ENCODE measurements around the gene PDXP. TPM values are rescaled to one million over a fixed set of nuclear protein-coding genes. Genes with fewer than 3 reads are reported as not detected.
"Not testable (repeated sequence)": the region's sequence is repeated elsewhere in the genome, so short reads cannot be mapped to it uniquely, and the experiment has no call there.

The PDXP gene
- total and polyA plus RNA-seq, 2 donors = 3.2 to 15.1 TPM

GRCh38 chr22:37696260-37696656, 37.7 kb downstream of the PDXP start:
- WGBS = 16% methylated on average over 13 of the region's 13 CpGs
- H3K4me1 ChIP-seq (ENCODE audit: insufficient read depth); H3K4me3 ChIP-seq (ENCODE audit: low read depth, low read length); DNase-seq (ENCODE audit: extremely low spot score); H3K27ac ChIP-seq (ENCODE audit: low read depth); H3K36me3 ChIP-seq (ENCODE audit: insufficient read depth): not testable (repeated sequence)

GRCh38 chr22:37696657-37697537, 38.4 kb downstream of the PDXP start, which contains the start of gene TRIOBP:
TSS of gene TRIOBP (plus strand) at chr22:37697048. CDS start at chr22:37701366, 4,318 bp downstream.
- no peak within 1 kb of the TSS for H3K27ac ChIP-seq (ENCODE audit: low read depth)
- WGBS = 8% methylated on average over 39 of the region's 39 CpGs
- no peak within 1 kb of the TSS for H3K4me3 ChIP-seq (ENCODE audit: low read depth, low read length)
- H3K36me3 ChIP-seq (ENCODE audit: insufficient read depth) = no peaks in the 10 kb centered on the region
- DNase-seq (ENCODE audit: extremely low spot score) = peak; percentile 93
- H3K4me1 ChIP-seq (ENCODE audit: insufficient read depth) = no peaks in the 10 kb centered on the region

- Histone ChIP-seq H3K4me1 (ENCODE audit: insufficient read depth) (no peaks in the 10 kb centered on the region), H3K36me3 (ENCODE audit: insufficient read depth) (no peaks in the 10 kb centered on the region), H3K27ac (ENCODE audit: low read depth) (no peak overlapping the region), H3K4me3 (ENCODE audit: low read depth, low read length) (no peak overlapping the region)
- DNase-seq (ENCODE audit: extremely low spot score) = no peak
- 43% methylated on average over 3 of the region's 3 CpGs for WGBS
Measured at GRCh38 chr22:37697538-37697835, 39.0 kb downstream of the PDXP start.

GRCh38 chr22:37701141-37701786, 42.7 kb downstream of the PDXP start:
- no peaks in the 10 kb centered on the region for H3K4me1 ChIP-seq (ENCODE audit: insufficient read depth)
- no peak overlapping the region for H3K4me3 ChIP-seq (ENCODE audit: low read depth, low read length)
- H3K27ac ChIP-seq (ENCODE audit: low read depth) = no peak overlapping the region
- no peaks in the 10 kb centered on the region for H3K36me3 ChIP-seq (ENCODE audit: insufficient read depth)
- DNase-seq (ENCODE audit: extremely low spot score) = no peak
- 69% methylated on average over 8 of the region's 8 CpGs for WGBS

GRCh38 chr22:37703906-37704305, 45.4 kb downstream of the PDXP start:
- H3K27ac ChIP-seq (ENCODE audit: low read depth) = no peak overlapping the region

GRCh38 chr22:37704645-37705044, 46.1 kb downstream of the PDXP start:
- Histone ChIP-seq H3K36me3 (ENCODE audit: insufficient read depth) (no peaks in the 10 kb centered on the region), H3K27ac (ENCODE audit: low read depth) (no peak overlapping the region), H3K4me1 (ENCODE audit: insufficient read depth) (no peaks in the 10 kb centered on the region), H3K4me3 (ENCODE audit: low read depth, low read length) (no peak overlapping the region)
- 80% methylated on average over 3 of the region's 3 CpGs for WGBS
- DNase-seq (ENCODE audit: extremely low spot score) = no peak

More at GRCh38 chr22:37703906-37704305, 45.4 kb downstream of the PDXP start:
- Histone ChIP-seq H3K4me1 (ENCODE audit: insufficient read depth) (no peaks in the 10 kb centered on the region), H3K4me3 (ENCODE audit: low read depth, low read length) (no peak overlapping the region), H3K36me3 (ENCODE audit: insufficient read depth) (no peaks in the 10 kb centered on the region)
- 83% methylated on average over 7 of the region's 7 CpGs for WGBS
- no peak for DNase-seq (ENCODE audit: extremely low spot score)

- no peak overlapping the region for H3K4me3 ChIP-seq (ENCODE audit: low read depth, low read length)
- H3K4me1 ChIP-seq (ENCODE audit: insufficient read depth) = no peaks in the 10 kb centered on the region
- WGBS = 98% methylated on average over 3 of the region's 3 CpGs
- H3K27ac ChIP-seq (ENCODE audit: low read depth) = no peak overlapping the region
- no peak for DNase-seq (ENCODE audit: extremely low spot score)
- no peaks in the 10 kb centered on the region for H3K36me3 ChIP-seq (ENCODE audit: insufficient read depth)
Measured at GRCh38 chr22:37705205-37705604, 46.7 kb downstream of the PDXP start.

- no peaks in the 10 kb centered on the region for H3K36me3 ChIP-seq (ENCODE audit: insufficient read depth)
- H3K27ac ChIP-seq (ENCODE audit: low read depth) = no peak overlapping the region
- H3K4me1 ChIP-seq (ENCODE audit: insufficient read depth) = no peaks in the 10 kb centered on the region
- DNase-seq (ENCODE audit: extremely low spot score) = no peak
- no peak overlapping the region for H3K4me3 ChIP-seq (ENCODE audit: low read depth, low read length)
- WGBS = 87% methylated on average over 25 of the region's 25 CpGs
Measured at GRCh38 chr22:37708580-37709444, 50.3 kb downstream of the PDXP start.

- DNase-seq (ENCODE audit: extremely low spot score) = no peak
- no peak overlapping the region for H3K27ac ChIP-seq (ENCODE audit: low read depth)
- no peaks in the 10 kb centered on the region for H3K4me1 ChIP-seq (ENCODE audit: insufficient read depth)
- WGBS = 96% methylated on average over 15 of the region's 15 CpGs
- H3K36me3 ChIP-seq (ENCODE audit: insufficient read depth) = no peaks in the 10 kb centered on the region
- no peak overlapping the region for H3K4me3 ChIP-seq (ENCODE audit: low read depth, low read length)
Measured at GRCh38 chr22:37709445-37709765, 50.9 kb downstream of the PDXP start.

GRCh38 chr22:37710675-37711074, 52.2 kb downstream of the PDXP start:
- 88% methylated on average over 3 of the region's 3 CpGs for WGBS
- no peak for DNase-seq (ENCODE audit: extremely low spot score)
- H3K4me1 ChIP-seq (ENCODE audit: insufficient read depth) = no peaks in the 10 kb centered on the region
- no peak overlapping the region for H3K27ac ChIP-seq (ENCODE audit: low read depth)
- H3K36me3 ChIP-seq (ENCODE audit: insufficient read depth) = no peaks in the 10 kb centered on the region
- H3K4me3 ChIP-seq (ENCODE audit: low read depth, low read length) = no peak overlapping the region

- H3K4me3 ChIP-seq (ENCODE audit: low read depth, low read length) = no peak overlapping the region
- no peaks in the 10 kb centered on the region for H3K4me1 ChIP-seq (ENCODE audit: insufficient read depth)
- H3K27ac ChIP-seq (ENCODE audit: low read depth) = no peak overlapping the region
- H3K36me3 ChIP-seq (ENCODE audit: insufficient read depth) = no peaks in the 10 kb centered on the region
- 90% methylated on average over 10 of the region's 10 CpGs for WGBS
- DNase-seq (ENCODE audit: extremely low spot score) = no peak
Measured at GRCh38 chr22:37711490-37711889, 53.0 kb downstream of the PDXP start.

GRCh38 chr22:37713761-37714160, 55.2 kb downstream of the PDXP start:
- Histone ChIP-seq H3K4me1 (ENCODE audit: insufficient read depth) (no peaks in the 10 kb centered on the region), H3K36me3 (ENCODE audit: insufficient read depth) (no peaks in the 10 kb centered on the region), H3K4me3 (ENCODE audit: low read depth, low read length) (no peak overlapping the region), H3K27ac (ENCODE audit: low read depth) (no peak overlapping the region)
- 96% methylated on average over 7 of the region's 7 CpGs for WGBS
- DNase-seq (ENCODE audit: extremely low spot score) = no peak

- WGBS = 94% methylated on average over 2 of the region's 2 CpGs
Measured at GRCh38 chr22:37714634-37715033, 56.1 kb downstream of the PDXP start.

More at GRCh38 chr22:37714634-37715033, 56.1 kb downstream of the PDXP start:
- Histone ChIP-seq H3K4me3 (ENCODE audit: low read depth, low read length) (no peak overlapping the region), H3K27ac (ENCODE audit: low read depth) (no peak overlapping the region), H3K36me3 (ENCODE audit: insufficient read depth) (no peaks in the 10 kb centered on the region), H3K4me1 (ENCODE audit: insufficient read depth) (no peaks in the 10 kb centered on the region)
- DNase-seq (ENCODE audit: extremely low spot score) = no peak
